ENCODE results near the gene NPC2. TPM values are rescaled to one million over a fixed set of nuclear protein-coding genes. Genes with fewer than 3 reads are reported as not detected.

NPC2 gene
- total RNA-seq, 4 donors from 2014 or later, result 174 to 331 (median 251) TPM

- WGBS, 2 donors, result 80 to 84% methylated on average over 3 of the region's 3 CpGs
- Histone ChIP-seq H3K36me3 (peaks cover 0 to 90% (median 25%) of the 10 kb centered on the region in 3 donors), H3K27ac (no peak overlapping the region), H3K4me3 (no peak overlapping the region), H3K4me1 (no peaks in the 10 kb centered on the region), H3K9me3 (no peaks in the 10 kb centered on the region), H3K27me3 (no peaks in the 10 kb centered on the region)
- DNase-seq, result no peak
- intact Hi-C loops (cut with DNase I), result loop anchor here (10.0 kb wide), 1 partner anchor 122 kb away; no protein-coding TSS in a partner anchor
- TF ChIP-seq CTCF (IDR thresholded peaks at IDR 0.05) (no peak), POLR2A (IDR thresholded peaks at IDR 0.05) (no peak)
These were observed 16.5 kb downstream of the NPC2 start for GRCh38 chr14:74476607-74477006.

GRCh38 chr14:74476107-74476506 lies 17.0 kb downstream of the NPC2 start:
- TF ChIP-seq CTCF (IDR thresholded peaks at IDR 0.05), result no peak
- Histone ChIP-seq H3K4me3 (no peak overlapping the region), H3K27me3 (no peaks in the 10 kb centered on the region), H3K4me1 (no peaks in the 10 kb centered on the region), H3K9me3 (no peaks in the 10 kb centered on the region), H3K36me3 (peaks cover 0 to 85% (median 23%) of the 10 kb centered on the region in 3 donors), H3K27ac (no peak overlapping the region)
- 88 to 91% methylated on average over 1 to 4 of the region's 4 CpGs for WGBS, 2 donors
- intact Hi-C loops (cut with DNase I), result loop anchor here (10.0 kb wide), 1 partner anchor 121 kb away; no protein-coding TSS in a partner anchor
- DNase-seq, result no peak

GRCh38 chr14:74475678-74476077 lies 17.4 kb downstream of the NPC2 start:
- Histone ChIP-seq H3K27me3 (no peaks in the 10 kb centered on the region), H3K9me3 (no peaks in the 10 kb centered on the region), H3K36me3 (peaks cover 0 to 80% (median 19%) of the 10 kb centered on the region in 3 donors), H3K4me1 (no peaks in the 10 kb centered on the region), H3K27ac (no peak overlapping the region), H3K4me3 (no peak overlapping the region)
- TF ChIP-seq POLR2A (IDR thresholded peaks at IDR 0.05), result no peak
- no peak for TF ChIP-seq CTCF (IDR thresholded peaks at IDR 0.05)
- WGBS, 2 donors, result 32 to 39% methylated on average over 3 of the region's 3 CpGs
- DNase-seq, result no peak
- intact Hi-C loops (cut with DNase I), result loop anchor here (10.0 kb wide), 1 partner anchor 121 kb away; no protein-coding TSS in a partner anchor

- TF ChIP-seq CTCF (IDR thresholded peaks at IDR 0.05) (no peak), POLR2A (IDR thresholded peaks at IDR 0.05) (no peak)
- Histone ChIP-seq H3K27ac (no peak overlapping the region), H3K9me3 (no peaks in the 10 kb centered on the region), H3K4me3 (no peak overlapping the region), H3K4me1 (peaks cover 0 to 12% (median 0%) of the 10 kb centered on the region in 3 donors), H3K36me3 (peaks cover 0 to 67% (median 9%) of the 10 kb centered on the region in 3 donors), H3K27me3 (no peaks in the 10 kb centered on the region)
- WGBS, 2 donors, result 60 to 70% methylated on average over 1 to 2 of the region's 2 CpGs
- no peak for DNase-seq
- intact Hi-C loops (cut with DNase I), result loop anchor here (10.0 kb wide), 1 partner anchor 120 kb away; no protein-coding TSS in a partner anchor
These were observed 18.7 kb downstream of the NPC2 start for GRCh38 chr14:74474376-74474775.

GRCh38 chr14:74472601-74473000 lies 20.5 kb downstream of the NPC2 start:
- WGBS, 2 donors, result 80 to 95% methylated on average over 2 of the region's 2 CpGs
- no peak overlapping the region for H3K4me3 ChIP-seq
- H3K36me3 ChIP-seq, result peaks cover 0 to 51% (median 3%) of the 10 kb centered on the region in 3 donors
- no peaks in the 10 kb centered on the region for H3K9me3 ChIP-seq
- intact Hi-C loops (cut with DNase I), result loop anchor here (10.0 kb wide), 1 partner anchor 118 kb away; no protein-coding TSS in a partner anchor
- DNase-seq, result no peak
- H3K4me1 ChIP-seq, result peaks cover 0 to 18% (median 0%) of the 10 kb centered on the region in 3 donors
- H3K27ac ChIP-seq, result no peak overlapping the region
- no peaks in the 10 kb centered on the region for H3K27me3 ChIP-seq
- TF ChIP-seq POLR2A (IDR thresholded peaks at IDR 0.05) (no peak), CTCF (IDR thresholded peaks at IDR 0.05) (no peak)
